WTC11 (cell line): ENCODE results near the gene ELOVL1. TPM values are rescaled to one million over a fixed set of nuclear protein-coding genes. Genes with fewer than 3 reads are reported as not detected.

ENCODE experiments used
- ATAC-seq: fragments of 200-7000 bp; cut with Tn5 transposase; 2 replicates; pipeline ENCODE4 v1.10.0; 2021; ENCODE audit warnings: mild to moderate bottlenecking, moderate library complexity
- CTCF ChIA-PET: fragments of 300-600 bp; sonication (Branson Sonifier 250); formaldehyde crosslinking; loops from one replicate; lab custom pipeline; 2021; ENCODE audit warnings: antibody characterized with exemption; lab: Charles Lee
- POLR2A ChIA-PET: fragments of 350-600 bp; sonication (Branson Sonifier 250); formaldehyde crosslinking; loops from one replicate; lab custom pipeline; 2021; ENCODE audit warnings: antibody characterized with exemption; lab: Charles Lee
- DNase-seq: peaks from one replicate; pipeline ENCODE4 v3.0.0; 2021; ENCODE audit warnings: low spot score
- H3K27ac Mint-ChIP-seq: 2 replicates; pipeline ENCODE4 v1.8.0; 2021; ENCODE audit warnings: mixed read lengths
- H3K27me3 Mint-ChIP-seq: 2 replicates; pipeline ENCODE4 v1.8.0; 2021; ENCODE audit warnings: low read depth, mild to moderate bottlenecking, moderate library complexity, mixed read lengths
- H3K36me3 Mint-ChIP-seq: 2 replicates; pipeline ENCODE4 v1.8.0; 2021; ENCODE audit warnings: mixed read lengths
- H3K4me1 Mint-ChIP-seq: 2 replicates; pipeline ENCODE4 v1.8.0; 2022; ENCODE audit warnings: mixed read lengths
- H3K4me3 Mint-ChIP-seq: 2 replicates; pipeline ENCODE4 v1.8.0; 2021; ENCODE audit warnings: mild to moderate bottlenecking, moderate library complexity, mixed read lengths
- H3K9me3 Mint-ChIP-seq: 2 replicates; pipeline ENCODE4 v1.8.0; 2021; ENCODE audit warnings: mixed read lengths
- ATF1 ChIP-seq: sonication (generic); formaldehyde crosslinking; IDR thresholded peaks from 2 replicates; pipeline ENCODE4 v1.8.1; 2023; ENCODE audit warnings: mild to moderate bottlenecking, moderate library complexity, missing genetic modification reagents
- ESRRA ChIP-seq: sonication (generic); formaldehyde crosslinking; IDR thresholded peaks from 2 replicates; pipeline ENCODE4 v1.8.1; 2022; ENCODE audit warnings: mild to moderate bottlenecking, missing genetic modification reagents, borderline replicate concordance
- FOXK1 ChIP-seq: sonication (generic); formaldehyde crosslinking; IDR thresholded peaks from 2 replicates; pipeline ENCODE4 v1.8.0; 2022; ENCODE audit warnings: mild to moderate bottlenecking, moderate library complexity, missing genetic modification reagents
- NFE2L1 ChIP-seq: sonication (generic); formaldehyde crosslinking; IDR thresholded peaks from 2 replicates; pipeline ENCODE4 v1.8.1; 2023; ENCODE audit warnings: missing genetic modification reagents
- TEAD4 ChIP-seq: sonication (generic); formaldehyde crosslinking; IDR thresholded peaks from 2 replicates; pipeline ENCODE4 v1.8.0; 2022; ENCODE audit warnings: mild to moderate bottlenecking, missing genetic modification reagents
- TP53 ChIP-seq: sonication (generic); formaldehyde crosslinking; IDR thresholded peaks from 2 replicates; pipeline ENCODE4 v1.8.1; 2023; ENCODE audit warnings: mild to moderate bottlenecking, missing genetic modification reagents
- ZNF232 ChIP-seq: sonication (generic); formaldehyde crosslinking; IDR thresholded peaks from 2 replicates; pipeline ENCODE4 v1.8.0; 2022; ENCODE audit warnings: mild to moderate bottlenecking, missing genetic modification reagents
- total RNA-seq: library from RNA; stranded (reverse); gene quantifications from 3 replicates; pipeline ENCODE4 v1.2.3, GENCODE V29; 2021
- TF ChIP-seq, protein P1 (sequence below): fragments of 250-450 bp; sonication (Bioruptor Pico); IDR thresholded peaks from 2 replicates; pipeline ENCODE4 v1.9.0; 2021; ENCODE audit warnings: mild to moderate bottlenecking, borderline replicate concordance
- TF ChIP-seq, protein P2 (sequence below): sonication (generic); formaldehyde crosslinking; IDR thresholded peaks from 2 replicates; pipeline ENCODE4 v1.8.1; 2022; ENCODE audit warnings: mild to moderate bottlenecking, missing genetic modification reagents, moderate library complexity, borderline replicate concordance
- TF ChIP-seq, protein P3 (sequence below): sonication (generic); formaldehyde crosslinking; IDR thresholded peaks from 2 replicates; pipeline ENCODE4 v1.8.1; 2022; ENCODE audit warnings: missing genetic modification reagents, borderline replicate concordance
- TF ChIP-seq, protein P4 (sequence below): sonication (generic); formaldehyde crosslinking; IDR thresholded peaks from 2 replicates; pipeline ENCODE4 v1.8.1; 2023; ENCODE audit warnings: mild to moderate bottlenecking, missing genetic modification reagents, moderate library complexity
- TF ChIP-seq, protein P5 (sequence below): fragments of 250-450 bp; sonication (Bioruptor Pico); IDR thresholded peaks from 2 replicates; pipeline ENCODE4 v1.9.0; 2021; ENCODE audit warnings: moderate library complexity, mild to moderate bottlenecking, inconsistent platforms, borderline replicate concordance
- TF ChIP-seq, protein P6 (sequence below): sonication (generic); formaldehyde crosslinking; IDR thresholded peaks from 2 replicates; pipeline ENCODE4 v1.8.0; 2023; ENCODE audit warnings: mild to moderate bottlenecking, missing genetic modification reagents
- TF ChIP-seq, protein P7 (sequence below): sonication (generic); formaldehyde crosslinking; IDR thresholded peaks from 2 replicates; pipeline ENCODE4 v1.8.1; 2023; ENCODE audit warnings: mild to moderate bottlenecking, missing genetic modification reagents, moderate library complexity
- TF ChIP-seq, protein P8 (sequence below): fragments of 250-450 bp; sonication (Bioruptor Pico); conservative IDR thresholded peaks from 2 replicates; pipeline ENCODE4 v1.9.0; 2021; ENCODE audit warnings: mild to moderate bottlenecking

ELOVL1 gene
- total RNA-seq, 1 experiment from 2014 or later: 26.6 TPM

DNA sequence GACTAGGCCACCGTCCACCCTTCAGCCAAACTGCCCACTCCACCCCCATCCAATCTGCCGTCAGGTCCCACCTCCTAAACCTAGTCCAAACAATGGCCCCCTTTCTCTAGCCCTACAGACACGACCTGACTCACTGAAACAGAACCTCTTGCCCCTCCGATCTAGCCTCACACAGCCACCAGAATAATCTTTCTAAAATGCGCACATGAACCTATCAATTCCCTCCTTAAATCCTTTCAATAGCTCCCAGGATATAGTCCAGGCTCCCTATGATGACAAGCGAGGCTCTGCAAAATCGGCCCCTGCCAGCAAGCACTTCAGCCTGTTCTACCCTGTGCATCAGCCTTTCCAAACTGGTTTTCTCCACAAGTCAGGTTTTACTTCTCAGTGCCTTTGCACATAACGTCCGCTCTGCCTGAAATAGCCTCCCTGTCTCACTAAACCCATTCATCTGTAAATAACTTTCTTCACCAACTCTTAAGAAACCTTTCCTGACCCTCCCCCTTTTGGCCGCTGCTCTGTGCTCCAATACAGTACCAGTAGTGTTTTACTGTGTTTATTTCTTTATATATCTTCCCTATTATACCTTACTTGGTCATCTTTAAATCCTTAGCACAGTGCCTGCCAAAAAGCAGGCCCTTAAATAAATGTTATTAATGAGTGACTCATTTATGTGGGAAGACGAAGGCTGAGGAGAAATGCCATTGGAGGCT lies 18.1 kb downstream of the ELOVL1 start:
- H3K27me3 Mint-ChIP-seq: peaks cover 16% of the 10 kb centered on the region

More for the DNA sequence above, 18.1 kb downstream of the ELOVL1 start:
- no peaks in the 10 kb centered on the region for H3K9me3 Mint-ChIP-seq
- H3K27ac Mint-ChIP-seq: peak overlapping the region; percentile 95
- no peak for DNase-seq
- peak overlapping the region; percentile 72 for H3K4me3 Mint-ChIP-seq
- ATAC-seq: peak; percentile 0; the same call in 1 of the 2 replicates
- ChIA-PET POLR2A (interaction anchor here (1.3 to 1.8 kb wide), 3 partner anchors 9 to 79 kb away, joined by 6 to 21 read pairs (median 6); partner anchors contain the start of genes CDC20 and TMEM125), CTCF (interaction anchor here (1.5 to 2.9 kb wide), 3 partner anchors 9 to 65 kb away, joined by 8 to 22 read pairs (median 12); partner anchors contain the start of genes C1orf210 and CDC20)
- no peaks in the 10 kb centered on the region; the same call in 1 of the 2 replicates for H3K36me3 Mint-ChIP-seq
- TF ChIP-seq, protein P1, sequence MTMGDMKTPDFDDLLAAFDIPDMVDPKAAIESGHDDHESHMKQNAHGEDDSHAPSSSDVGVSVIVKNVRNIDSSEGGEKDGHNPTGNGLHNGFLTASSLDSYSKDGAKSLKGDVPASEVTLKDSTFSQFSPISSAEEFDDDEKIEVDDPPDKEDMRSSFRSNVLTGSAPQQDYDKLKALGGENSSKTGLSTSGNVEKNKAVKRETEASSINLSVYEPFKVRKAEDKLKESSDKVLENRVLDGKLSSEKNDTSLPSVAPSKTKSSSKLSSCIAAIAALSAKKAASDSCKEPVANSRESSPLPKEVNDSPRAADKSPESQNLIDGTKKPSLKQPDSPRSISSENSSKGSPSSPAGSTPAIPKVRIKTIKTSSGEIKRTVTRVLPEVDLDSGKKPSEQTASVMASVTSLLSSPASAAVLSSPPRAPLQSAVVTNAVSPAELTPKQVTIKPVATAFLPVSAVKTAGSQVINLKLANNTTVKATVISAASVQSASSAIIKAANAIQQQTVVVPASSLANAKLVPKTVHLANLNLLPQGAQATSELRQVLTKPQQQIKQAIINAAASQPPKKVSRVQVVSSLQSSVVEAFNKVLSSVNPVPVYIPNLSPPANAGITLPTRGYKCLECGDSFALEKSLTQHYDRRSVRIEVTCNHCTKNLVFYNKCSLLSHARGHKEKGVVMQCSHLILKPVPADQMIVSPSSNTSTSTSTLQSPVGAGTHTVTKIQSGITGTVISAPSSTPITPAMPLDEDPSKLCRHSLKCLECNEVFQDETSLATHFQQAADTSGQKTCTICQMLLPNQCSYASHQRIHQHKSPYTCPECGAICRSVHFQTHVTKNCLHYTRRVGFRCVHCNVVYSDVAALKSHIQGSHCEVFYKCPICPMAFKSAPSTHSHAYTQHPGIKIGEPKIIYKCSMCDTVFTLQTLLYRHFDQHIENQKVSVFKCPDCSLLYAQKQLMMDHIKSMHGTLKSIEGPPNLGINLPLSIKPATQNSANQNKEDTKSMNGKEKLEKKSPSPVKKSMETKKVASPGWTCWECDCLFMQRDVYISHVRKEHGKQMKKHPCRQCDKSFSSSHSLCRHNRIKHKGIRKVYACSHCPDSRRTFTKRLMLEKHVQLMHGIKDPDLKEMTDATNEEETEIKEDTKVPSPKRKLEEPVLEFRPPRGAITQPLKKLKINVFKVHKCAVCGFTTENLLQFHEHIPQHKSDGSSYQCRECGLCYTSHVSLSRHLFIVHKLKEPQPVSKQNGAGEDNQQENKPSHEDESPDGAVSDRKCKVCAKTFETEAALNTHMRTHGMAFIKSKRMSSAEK (CRISPR knock-in tag): no peak
- TF ChIP-seq, protein P2, sequence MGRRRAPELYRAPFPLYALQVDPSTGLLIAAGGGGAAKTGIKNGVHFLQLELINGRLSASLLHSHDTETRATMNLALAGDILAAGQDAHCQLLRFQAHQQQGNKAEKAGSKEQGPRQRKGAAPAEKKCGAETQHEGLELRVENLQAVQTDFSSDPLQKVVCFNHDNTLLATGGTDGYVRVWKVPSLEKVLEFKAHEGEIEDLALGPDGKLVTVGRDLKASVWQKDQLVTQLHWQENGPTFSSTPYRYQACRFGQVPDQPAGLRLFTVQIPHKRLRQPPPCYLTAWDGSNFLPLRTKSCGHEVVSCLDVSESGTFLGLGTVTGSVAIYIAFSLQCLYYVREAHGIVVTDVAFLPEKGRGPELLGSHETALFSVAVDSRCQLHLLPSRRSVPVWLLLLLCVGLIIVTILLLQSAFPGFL (CRISPR knock-in tag): no peak
- TF ChIP-seq TEAD4: no peak
- TF ChIP-seq, protein P3, sequence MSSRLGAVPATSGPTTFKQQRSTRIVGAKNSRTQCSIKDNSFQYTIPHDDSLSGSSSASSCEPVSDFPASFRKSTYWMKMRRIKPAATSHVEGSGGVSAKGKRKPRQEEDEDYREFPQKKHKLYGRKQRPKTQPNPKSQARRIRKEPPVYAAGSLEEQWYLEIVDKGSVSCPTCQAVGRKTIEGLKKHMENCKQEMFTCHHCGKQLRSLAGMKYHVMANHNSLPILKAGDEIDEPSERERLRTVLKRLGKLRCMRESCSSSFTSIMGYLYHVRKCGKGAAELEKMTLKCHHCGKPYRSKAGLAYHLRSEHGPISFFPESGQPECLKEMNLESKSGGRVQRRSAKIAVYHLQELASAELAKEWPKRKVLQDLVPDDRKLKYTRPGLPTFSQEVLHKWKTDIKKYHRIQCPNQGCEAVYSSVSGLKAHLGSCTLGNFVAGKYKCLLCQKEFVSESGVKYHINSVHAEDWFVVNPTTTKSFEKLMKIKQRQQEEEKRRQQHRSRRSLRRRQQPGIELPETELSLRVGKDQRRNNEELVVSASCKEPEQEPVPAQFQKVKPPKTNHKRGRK (CRISPR knock-in tag): no peak
- TF ChIP-seq, protein P4, sequence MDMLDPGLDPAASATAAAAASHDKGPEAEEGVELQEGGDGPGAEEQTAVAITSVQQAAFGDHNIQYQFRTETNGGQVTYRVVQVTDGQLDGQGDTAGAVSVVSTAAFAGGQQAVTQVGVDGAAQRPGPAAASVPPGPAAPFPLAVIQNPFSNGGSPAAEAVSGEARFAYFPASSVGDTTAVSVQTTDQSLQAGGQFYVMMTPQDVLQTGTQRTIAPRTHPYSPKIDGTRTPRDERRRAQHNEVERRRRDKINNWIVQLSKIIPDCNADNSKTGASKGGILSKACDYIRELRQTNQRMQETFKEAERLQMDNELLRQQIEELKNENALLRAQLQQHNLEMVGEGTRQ: no peak
- TF ChIP-seq TP53: 0 out of 2 replicates have a peak, but pooled peaks have one; percentile 2
- peak; percentile 18; the same call in 1 of the 2 replicates for TF ChIP-seq ZNF232 (CRISPR knock-in tag)
- no peak for TF ChIP-seq ATF1 (CRISPR knock-in tag)
- TF ChIP-seq, protein P5, sequence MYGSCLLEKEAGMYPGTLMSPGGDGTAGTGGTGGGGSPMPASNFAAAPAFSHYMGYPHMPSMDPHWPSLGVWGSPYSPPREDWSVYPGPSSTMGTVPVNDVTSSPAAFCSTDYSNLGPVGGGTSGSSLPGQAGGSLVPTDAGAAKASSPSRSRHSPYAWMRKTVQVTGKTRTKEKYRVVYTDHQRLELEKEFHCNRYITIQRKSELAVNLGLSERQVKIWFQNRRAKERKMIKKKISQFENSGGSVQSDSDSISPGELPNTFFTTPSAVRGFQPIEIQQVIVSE (CRISPR knock-in tag): no peak
- TF ChIP-seq, protein P6, sequence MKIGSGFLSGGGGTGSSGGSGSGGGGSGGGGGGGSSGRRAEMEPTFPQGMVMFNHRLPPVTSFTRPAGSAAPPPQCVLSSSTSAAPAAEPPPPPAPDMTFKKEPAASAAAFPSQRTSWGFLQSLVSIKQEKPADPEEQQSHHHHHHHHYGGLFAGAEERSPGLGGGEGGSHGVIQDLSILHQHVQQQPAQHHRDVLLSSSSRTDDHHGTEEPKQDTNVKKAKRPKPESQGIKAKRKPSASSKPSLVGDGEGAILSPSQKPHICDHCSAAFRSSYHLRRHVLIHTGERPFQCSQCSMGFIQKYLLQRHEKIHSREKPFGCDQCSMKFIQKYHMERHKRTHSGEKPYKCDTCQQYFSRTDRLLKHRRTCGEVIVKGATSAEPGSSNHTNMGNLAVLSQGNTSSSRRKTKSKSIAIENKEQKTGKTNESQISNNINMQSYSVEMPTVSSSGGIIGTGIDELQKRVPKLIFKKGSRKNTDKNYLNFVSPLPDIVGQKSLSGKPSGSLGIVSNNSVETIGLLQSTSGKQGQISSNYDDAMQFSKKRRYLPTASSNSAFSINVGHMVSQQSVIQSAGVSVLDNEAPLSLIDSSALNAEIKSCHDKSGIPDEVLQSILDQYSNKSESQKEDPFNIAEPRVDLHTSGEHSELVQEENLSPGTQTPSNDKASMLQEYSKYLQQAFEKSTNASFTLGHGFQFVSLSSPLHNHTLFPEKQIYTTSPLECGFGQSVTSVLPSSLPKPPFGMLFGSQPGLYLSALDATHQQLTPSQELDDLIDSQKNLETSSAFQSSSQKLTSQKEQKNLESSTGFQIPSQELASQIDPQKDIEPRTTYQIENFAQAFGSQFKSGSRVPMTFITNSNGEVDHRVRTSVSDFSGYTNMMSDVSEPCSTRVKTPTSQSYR: no peak
- 0 out of 2 replicates have a peak, but pooled peaks have one; percentile 3 for TF ChIP-seq FOXK1 (CRISPR knock-in tag)
- TF ChIP-seq, protein P7, sequence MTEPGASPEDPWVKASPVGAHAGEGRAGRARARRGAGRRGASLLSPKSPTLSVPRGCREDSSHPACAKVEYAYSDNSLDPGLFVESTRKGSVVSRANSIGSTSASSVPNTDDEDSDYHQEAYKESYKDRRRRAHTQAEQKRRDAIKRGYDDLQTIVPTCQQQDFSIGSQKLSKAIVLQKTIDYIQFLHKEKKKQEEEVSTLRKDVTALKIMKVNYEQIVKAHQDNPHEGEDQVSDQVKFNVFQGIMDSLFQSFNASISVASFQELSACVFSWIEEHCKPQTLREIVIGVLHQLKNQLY (CRISPR knock-in tag): no peak
- TF ChIP-seq, protein P8, sequence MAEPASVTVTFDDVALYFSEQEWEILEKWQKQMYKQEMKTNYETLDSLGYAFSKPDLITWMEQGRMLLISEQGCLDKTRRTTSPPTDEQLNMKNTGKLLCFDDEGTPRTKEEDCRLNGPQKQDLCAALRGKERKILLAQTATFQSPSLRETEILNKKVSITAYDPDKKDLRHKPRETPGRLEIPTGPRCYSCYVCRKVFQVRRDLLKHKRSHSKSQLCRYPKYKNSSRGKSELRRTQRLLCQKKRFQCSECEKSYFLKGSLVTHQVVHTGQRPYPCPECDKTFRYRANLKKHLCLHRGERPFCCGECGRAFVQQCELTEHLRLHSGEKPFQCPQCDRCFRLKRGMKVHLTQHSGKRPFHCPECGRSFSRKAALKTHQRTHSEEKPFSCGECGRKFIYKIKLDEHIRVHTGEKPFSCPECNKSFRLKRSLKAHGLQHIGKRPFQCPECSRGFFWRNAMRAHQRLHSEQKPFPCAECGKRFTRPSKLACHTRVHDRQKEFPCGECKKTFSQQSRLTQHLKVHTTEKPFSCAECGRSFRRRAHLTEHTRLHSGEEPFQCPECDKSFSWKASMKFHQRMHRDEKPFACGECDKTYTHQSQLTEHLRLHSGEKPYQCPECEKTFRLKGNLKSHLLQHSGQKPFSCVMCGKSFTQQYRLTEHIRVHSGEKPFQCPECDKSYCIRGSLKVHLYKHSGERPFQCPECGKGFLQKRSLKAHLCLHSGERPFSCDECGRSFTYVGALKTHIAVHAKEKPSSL (CRISPR knock-in tag): no peak
- TF ChIP-seq ESRRA: no peak
- peak; percentile 73; the same call in 1 of the 2 replicates for TF ChIP-seq NFE2L1 (CRISPR knock-in tag)
- peaks cover 25% of the 10 kb centered on the region for H3K4me1 Mint-ChIP-seq
